GM12873 (cell line): ENCODE measurements around the gene PDP2.

Source experiments
- TF ChIP-seq, protein P1 (sequence below): IDR thresholded peaks from 2 replicates; pipeline ENCODE4 v1.5.1; 2012; ENCODE audit warnings: low read depth, mild to moderate bottlenecking, moderate library complexity, low read length, control low read depth; ENCODE audit not compliant: insufficient read depth; ENCODE audit errors: missing control alignments

Gene PDP2

DNA sequence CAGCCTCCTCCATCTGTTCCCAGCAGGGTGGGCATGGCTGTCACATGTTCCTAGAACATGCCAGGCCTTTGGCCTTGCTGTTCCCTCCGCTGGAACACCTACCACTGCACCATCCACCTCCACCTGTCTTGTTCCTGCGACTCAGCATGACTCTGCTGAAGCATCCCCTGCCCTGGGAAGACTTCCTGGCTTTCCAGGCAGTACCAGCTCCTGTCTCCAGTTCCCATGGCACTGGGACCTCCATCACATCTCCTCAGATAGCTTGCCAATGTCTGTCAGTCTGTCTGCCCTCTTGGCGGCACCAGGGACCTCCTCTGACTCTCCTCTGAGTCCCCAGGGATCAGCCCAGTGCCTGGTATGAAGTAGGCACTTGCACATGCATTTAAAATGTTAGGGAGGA is 15.7 kb downstream of the PDP2 start:
- TF ChIP-seq, protein P1, sequence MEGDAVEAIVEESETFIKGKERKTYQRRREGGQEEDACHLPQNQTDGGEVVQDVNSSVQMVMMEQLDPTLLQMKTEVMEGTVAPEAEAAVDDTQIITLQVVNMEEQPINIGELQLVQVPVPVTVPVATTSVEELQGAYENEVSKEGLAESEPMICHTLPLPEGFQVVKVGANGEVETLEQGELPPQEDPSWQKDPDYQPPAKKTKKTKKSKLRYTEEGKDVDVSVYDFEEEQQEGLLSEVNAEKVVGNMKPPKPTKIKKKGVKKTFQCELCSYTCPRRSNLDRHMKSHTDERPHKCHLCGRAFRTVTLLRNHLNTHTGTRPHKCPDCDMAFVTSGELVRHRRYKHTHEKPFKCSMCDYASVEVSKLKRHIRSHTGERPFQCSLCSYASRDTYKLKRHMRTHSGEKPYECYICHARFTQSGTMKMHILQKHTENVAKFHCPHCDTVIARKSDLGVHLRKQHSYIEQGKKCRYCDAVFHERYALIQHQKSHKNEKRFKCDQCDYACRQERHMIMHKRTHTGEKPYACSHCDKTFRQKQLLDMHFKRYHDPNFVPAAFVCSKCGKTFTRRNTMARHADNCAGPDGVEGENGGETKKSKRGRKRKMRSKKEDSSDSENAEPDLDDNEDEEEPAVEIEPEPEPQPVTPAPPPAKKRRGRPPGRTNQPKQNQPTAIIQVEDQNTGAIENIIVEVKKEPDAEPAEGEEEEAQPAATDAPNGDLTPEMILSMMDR = no peak

DNA sequence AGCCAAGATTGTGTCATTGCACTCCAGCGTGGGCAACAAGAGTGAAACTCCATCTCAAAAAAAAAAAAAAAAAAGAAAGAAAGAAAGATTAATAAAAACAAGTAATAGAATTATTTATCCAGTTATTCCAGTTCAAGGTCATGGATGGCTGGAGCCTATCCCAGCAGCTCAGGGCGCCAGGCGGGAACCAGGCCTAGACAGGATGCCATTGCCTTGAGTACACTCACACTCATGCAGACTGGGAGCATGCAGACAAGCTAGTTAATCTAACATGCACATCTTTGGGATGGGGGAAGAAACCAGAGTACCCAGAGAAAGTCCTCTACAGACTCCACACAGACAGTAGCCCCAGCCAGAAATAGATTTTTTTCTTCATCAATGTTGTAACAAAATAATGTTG is 17.9 kb downstream of the PDP2 start:
- TF ChIP-seq, protein P1 = no peak

DNA sequence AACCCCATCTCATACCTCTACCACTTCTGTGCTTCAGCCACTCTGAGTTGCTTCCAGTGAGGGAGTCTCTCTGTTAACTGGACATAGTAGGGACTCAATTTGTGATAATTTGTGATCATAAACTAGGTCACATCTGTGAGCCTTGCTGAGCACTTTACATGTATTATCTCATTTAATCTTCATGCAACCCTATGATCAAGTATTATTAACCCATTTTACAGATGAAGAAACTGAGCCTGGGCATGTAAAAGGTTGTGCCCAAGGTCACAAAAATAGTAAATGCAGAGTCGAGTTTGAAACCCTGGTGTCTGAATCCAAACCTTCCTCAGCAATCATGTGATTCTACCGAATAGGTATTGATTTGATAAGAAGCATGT is 18.6 kb downstream of the PDP2 start:
- TF ChIP-seq, protein P1 = no peak

DNA sequence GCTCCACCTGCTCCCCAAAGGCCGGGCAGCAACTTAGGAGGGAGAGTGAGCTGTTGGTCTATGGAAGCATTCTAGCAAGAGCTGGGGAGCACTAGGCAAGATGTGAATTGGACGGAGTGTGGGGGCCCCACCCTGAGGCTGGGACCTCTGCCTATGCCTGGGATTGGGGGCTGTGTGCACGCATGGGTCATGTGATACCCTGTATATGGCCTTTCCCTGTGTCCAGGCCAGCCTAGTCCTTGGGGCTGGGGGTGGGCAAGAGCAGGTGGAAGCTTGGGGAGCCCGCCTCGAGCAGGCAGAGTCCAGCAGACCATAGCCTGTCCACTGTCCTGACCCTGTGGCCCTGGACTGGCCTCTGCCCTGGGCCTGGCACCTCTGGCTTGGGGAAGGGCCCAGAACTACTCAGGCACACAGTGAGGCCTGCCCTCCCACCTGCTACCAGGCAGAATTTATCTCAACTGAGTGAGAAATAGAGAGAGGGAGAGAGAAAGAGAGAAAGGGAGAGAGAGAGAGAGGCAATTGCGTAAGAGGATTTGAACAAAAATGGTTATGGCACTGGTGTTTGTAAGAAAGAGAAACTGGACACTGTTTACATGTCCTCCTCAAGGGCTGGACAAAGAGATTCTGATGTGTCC is 19.1 kb downstream of the PDP2 start:
- TF ChIP-seq, protein P1 = no peak

DNA sequence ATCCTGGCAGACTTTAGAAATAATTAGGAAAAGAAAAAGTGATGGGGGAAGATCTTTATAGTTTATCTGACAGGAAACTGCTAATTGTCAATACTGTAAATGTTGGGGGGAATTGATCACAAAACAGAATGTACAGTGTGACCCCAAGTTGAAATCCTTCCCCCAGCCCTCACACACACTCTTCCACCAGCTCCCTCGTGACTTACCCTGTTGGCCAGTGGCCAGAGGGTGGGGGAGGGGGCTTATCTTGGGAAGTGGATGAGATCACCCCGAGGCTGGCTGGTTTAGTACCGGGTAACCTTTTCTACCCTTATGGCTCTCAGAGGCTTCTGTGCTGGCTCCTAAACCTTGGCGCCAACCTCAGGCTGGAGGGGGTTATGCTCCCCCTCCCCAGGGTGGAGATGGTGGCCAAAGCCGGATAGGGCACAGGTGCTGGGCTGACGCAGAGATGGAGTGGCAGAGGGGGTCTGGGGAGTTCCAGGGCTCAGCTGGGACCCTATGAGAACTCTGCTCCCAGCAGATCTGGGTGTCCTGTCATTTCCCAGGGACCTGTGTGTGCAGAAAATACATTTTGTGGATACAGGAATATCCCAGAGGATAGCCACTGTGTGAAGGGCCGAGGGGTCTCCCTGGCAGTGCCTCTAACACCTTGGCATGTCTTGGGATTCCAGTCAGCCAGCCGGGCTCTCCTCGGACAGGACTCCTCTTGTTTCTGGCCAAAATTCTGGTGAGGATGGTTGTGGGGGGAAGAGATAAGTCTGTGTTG is 19.8 kb downstream of the PDP2 start:
- TF ChIP-seq, protein P1 = no peak

DNA sequence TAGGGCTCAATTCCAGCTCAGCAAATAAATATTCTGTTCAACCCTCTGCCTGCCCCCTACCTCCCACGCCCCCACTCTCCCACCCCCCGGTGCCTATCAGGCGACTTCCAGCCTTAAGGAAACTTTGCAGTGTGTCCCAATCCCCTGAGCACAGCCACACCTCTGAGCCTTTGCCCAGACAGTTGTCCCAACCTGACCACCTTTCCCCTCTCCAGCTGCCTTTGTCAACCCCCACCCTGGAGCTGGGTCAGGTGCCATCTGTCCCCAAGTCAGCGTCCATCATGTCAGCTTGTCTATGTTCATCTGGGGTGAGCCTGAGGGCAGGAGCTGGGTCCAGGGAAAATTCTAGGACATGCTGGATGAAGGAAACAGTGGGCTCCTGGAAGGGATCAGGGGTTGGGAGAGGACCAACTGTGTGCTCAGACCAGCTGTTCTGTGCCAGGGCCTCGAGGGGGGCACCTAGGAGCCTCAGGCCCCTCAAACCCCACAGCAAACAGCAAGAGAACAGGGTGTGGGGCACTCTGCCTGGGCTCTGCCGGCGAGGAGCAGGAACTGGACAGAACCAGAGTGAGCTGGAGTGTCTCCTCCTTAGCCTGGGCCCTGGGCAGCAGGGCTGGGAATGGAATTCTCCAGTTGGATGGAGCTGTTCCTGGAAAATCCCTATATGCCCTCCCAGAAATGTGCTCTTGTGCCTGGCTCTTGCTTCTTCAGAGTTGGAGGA is 20.6 kb downstream of the PDP2 start:
- TF ChIP-seq, protein P1 = no peak

DNA sequence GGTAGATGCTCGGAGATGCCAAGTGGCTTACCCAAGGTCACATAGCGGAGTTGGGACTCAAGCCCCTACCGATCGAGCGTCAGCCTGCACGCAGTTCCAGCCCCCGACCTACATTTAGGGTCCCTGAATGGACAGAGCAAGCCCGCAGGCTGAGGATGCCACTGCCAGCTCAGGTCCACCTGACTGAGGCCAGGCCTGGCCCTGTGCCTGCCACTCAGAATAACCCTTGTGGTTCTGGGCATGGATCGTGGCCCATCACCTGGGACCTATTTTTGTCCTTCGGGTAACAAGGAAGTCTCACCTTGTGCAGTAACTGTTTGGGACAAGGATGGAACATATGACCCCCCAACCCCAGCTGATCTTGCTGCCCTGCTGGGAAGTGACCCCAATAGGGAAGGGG is 21.3 kb downstream of the PDP2 start:
- TF ChIP-seq, protein P1 = no peak
